Subcutaneous abdominal adipose tissue (tissue), 5 donors: ENCODE data around the gene CLTRN.
"Not testable (repeated sequence)": the region's sequence is repeated elsewhere in the genome, so short reads cannot be mapped to it uniquely, and the experiment has no call there.

Experiments used
- H3K27ac ChIP-seq: one replicate; pipeline ENCODE4 v1.7.0; 2013; ENCODE audit warnings: low read depth, mild to moderate bottlenecking, inconsistent platforms, low read length, moderate library complexity
- H3K27me3 ChIP-seq, 5 donors: one replicate each; pipeline ENCODE4 v1.7.0; 2013; ENCODE audit warnings: low read length in 5 of 5, inconsistent platforms in 1 of 5; ENCODE audit not compliant: control insufficient read depth in 5 of 5, insufficient read depth in 4 of 5
- H3K36me3 ChIP-seq, 5 donors: one replicate each; pipeline ENCODE4 v1.7.0; 2013; ENCODE audit warnings: low read length in 5 of 5; ENCODE audit not compliant: control insufficient read depth in 5 of 5, insufficient read depth in 5 of 5
- H3K4me1 ChIP-seq, 5 donors: one replicate each; pipeline ENCODE4 v1.7.0; 2013; ENCODE audit warnings: low read length in 5 of 5, mild to moderate bottlenecking in 3 of 5, moderate library complexity in 1 of 5; ENCODE audit not compliant: control insufficient read depth in 5 of 5, insufficient read depth in 5 of 5
- H3K4me3 ChIP-seq, 5 donors: one replicate each; pipeline ENCODE4 v1.7.0; 2013; ENCODE audit warnings: low read length in 5 of 5, low read depth in 1 of 5
- H3K9ac ChIP-seq, 5 donors: one replicate each; pipeline ENCODE4 v1.7.0; 2013; ENCODE audit warnings: low read length in 5 of 5, mild to moderate bottlenecking in 4 of 5, moderate library complexity in 3 of 5
- H3K9me3 ChIP-seq, 5 donors: one replicate each; pipeline ENCODE4 v1.7.0; 2013; ENCODE audit warnings: low read length in 5 of 5; ENCODE audit not compliant: control insufficient read depth in 5 of 5
- donor health status: healthy.
- donor health status: healthy.
- donor health status: healthy.
- donor health status: healthy.
- donor health status: healthy.

Gene CLTRN

DNA sequence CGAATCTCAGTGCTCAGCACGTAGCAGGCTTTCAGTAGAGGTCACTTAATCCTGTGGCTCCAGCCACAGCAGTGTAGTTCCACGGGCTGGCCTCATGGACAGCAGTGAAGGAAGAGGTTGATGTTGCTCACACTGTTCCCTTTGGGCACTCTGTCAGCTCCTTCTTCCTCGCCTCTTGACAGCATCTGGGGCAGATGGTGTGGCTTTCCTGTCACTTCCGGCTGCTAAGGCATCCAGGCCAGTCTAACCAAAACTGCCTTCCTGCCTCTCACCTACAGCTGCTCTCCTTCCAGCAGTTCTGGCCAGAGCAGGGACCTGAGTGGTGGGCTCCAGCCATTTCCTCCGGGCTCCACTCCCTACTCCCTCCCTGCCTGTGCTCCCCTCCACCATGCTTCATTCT, 9.8 kb downstream of the CLTRN start:
- not testable (repeated sequence) for H3K27ac ChIP-seq, H3K4me1 ChIP-seq, H3K9ac ChIP-seq, H3K9me3 ChIP-seq, H3K4me3 ChIP-seq, H3K36me3 ChIP-seq
- peaks cover 0 to 28% (median 19%) of the 10 kb centered on the region in 5 donors for H3K27me3 ChIP-seq

DNA sequence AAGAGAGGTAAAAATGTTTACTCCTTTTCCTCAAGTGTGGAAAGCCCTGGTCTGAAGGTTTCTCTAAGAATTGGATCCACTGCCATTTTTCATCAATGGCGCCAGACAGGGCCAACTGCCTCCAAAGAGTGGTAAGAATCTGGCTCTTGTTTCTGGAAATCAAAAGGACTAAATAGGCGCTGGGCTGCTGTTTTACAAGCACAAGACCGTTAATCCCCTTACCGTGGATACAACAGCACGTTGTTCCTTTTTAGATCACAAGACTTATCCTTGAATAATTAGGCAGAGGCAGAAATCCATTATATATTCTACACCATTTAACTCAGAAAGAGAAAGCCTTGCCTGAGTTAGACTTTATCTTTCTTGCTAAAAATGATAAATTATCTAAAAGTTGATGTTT, 10.6 kb downstream of the CLTRN start:
- no peaks in the 10 kb centered on the region for H3K4me1 ChIP-seq
- no peak overlapping the region for H3K9ac ChIP-seq
- H3K4me3 ChIP-seq, result no peak overlapping the region
- H3K36me3 ChIP-seq, result no peaks in the 10 kb centered on the region
- peaks cover 0 to 28% (median 21%) of the 10 kb centered on the region in 5 donors for H3K27me3 ChIP-seq
- H3K27ac ChIP-seq, result no peak overlapping the region
- H3K9me3 ChIP-seq, result no peaks in the 10 kb centered on the region

DNA sequence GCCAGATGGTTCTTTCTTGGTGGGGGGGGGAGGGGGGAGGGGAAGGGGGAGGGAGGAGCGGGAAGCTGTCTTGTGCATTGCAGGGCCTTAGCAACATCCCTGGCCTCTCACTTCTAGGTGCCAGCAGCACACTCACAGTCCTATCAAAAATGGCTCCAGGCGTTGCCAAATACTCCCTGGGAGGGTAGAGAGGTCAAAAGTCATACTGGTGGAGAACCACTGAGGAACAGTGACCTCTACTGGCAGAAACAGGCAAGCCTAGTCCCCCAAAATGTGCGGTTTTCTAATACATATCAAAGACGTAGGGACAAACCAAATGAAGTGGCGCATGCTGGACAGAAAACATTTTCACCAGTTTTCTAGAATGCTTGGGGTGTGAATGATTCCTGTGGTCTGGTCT, 17.1 kb downstream of the CLTRN start:
- not testable (repeated sequence) for H3K9ac ChIP-seq, H3K9me3 ChIP-seq, H3K4me3 ChIP-seq, H3K4me1 ChIP-seq, H3K27ac ChIP-seq, H3K36me3 ChIP-seq
- peaks cover 0 to 15% (median 3%) of the 10 kb centered on the region in 5 donors for H3K27me3 ChIP-seq

DNA sequence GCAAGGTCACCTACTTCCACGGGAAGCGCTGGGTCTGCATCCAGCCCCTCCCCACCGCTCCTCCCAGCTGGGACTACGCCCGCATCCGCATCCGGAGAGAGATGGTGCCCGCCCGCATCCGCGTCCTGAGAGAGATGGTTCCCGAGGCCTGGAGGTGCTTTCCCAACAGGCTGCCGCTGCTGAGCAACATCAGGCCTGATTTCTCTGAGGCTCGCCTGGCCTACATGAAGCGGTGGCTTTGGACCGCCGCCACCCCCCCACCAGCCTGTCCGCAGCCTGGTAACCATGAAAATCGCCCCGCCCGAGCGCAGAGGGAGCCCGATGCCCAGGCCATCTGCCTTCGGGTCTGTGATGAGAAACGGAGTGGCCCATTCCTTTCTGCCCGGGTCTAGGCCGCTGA, 18.1 kb downstream of the CLTRN start:
- Histone ChIP-seq H3K9me3 (no peaks in the 10 kb centered on the region), H3K27ac (no peak overlapping the region), H3K4me3 (no peak overlapping the region), H3K9ac (no peak overlapping the region), H3K4me1 (no peaks in the 10 kb centered on the region), H3K27me3 (peaks cover 0 to 20% (median 3%) of the 10 kb centered on the region in 5 donors), H3K36me3 (no peaks in the 10 kb centered on the region)

DNA sequence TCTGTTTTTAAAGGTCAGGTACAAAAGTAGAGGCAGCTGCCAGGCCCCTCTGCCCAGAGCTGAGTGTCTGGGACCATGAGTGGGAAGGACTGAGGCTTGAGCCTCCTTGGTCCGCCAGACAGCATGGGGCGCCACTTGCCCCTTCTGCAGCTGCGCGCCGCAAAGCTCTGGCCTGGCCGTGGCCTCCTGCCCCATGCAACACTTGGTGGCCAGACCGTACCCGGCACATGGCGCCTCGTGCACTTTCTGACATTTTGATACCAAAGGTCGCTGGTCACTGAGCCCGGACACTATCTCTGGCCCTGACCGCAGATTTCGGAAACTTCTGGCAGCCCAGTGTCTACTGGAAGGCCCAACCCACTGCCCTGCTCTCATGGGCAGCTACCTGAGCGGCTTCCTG, 18.6 kb downstream of the CLTRN start:
- Histone ChIP-seq H3K4me1 (no peaks in the 10 kb centered on the region), H3K4me3 (no peak overlapping the region), H3K27ac (no peak overlapping the region), H3K9me3 (no peaks in the 10 kb centered on the region), H3K9ac (no peak overlapping the region), H3K36me3 (no peaks in the 10 kb centered on the region), H3K27me3 (peaks cover 0 to 20% (median 3%) of the 10 kb centered on the region in 5 donors)

DNA sequence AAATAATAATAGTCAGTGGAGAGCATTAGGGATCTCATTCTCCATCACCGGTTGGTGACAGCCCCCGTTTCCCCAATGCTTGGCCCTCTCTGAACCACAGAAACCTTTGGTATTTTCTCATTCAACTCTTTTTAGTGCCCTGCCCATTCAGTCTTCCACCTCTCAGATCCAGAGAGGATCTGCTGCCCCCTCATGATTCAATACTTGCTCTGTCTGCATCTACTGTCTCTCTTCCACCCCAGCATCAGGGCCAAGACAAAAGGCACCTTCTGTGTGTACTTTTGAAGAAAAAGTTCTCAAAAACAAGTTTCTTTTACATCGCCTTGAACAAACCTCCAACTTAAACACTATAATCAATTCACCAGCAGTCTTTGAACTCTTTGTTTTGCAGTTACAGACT, 19.3 kb downstream of the CLTRN start:
- Histone ChIP-seq H3K9ac (no peak overlapping the region), H3K27me3 (peaks cover 0 to 20% (median 3%) of the 10 kb centered on the region in 5 donors), H3K4me1 (no peaks in the 10 kb centered on the region)

DNA sequence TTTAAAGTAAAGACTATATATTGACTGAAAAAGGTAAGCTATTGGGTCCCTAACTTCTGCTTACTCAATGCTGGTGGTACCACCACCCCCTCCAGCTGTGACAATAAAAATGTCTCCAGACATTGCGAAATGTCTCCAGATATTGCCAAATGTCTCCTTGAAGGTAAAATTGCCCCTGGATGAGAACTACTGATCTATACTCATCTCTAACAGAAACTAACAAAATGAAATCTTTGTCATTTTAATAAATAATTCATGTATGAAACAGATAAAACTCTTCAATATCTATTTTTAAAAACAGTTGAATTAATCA, 20.1 kb downstream of the CLTRN start:
- H3K4me1 ChIP-seq, result no peaks in the 10 kb centered on the region
- H3K9me3 ChIP-seq, result no peaks in the 10 kb centered on the region
- no peak overlapping the region for H3K4me3 ChIP-seq
- H3K27me3 ChIP-seq, result peaks cover 0 to 20% (median 3%) of the 10 kb centered on the region in 5 donors
- no peak overlapping the region for H3K27ac ChIP-seq
- H3K36me3 ChIP-seq, result no peaks in the 10 kb centered on the region
- no peak overlapping the region for H3K9ac ChIP-seq

More for the DNA sequence above, 19.3 kb downstream of the CLTRN start:
- no peak overlapping the region for H3K27ac ChIP-seq
- no peaks in the 10 kb centered on the region for H3K36me3 ChIP-seq
- H3K9me3 ChIP-seq, result no peaks in the 10 kb centered on the region
- H3K4me3 ChIP-seq, result no peak overlapping the region

DNA sequence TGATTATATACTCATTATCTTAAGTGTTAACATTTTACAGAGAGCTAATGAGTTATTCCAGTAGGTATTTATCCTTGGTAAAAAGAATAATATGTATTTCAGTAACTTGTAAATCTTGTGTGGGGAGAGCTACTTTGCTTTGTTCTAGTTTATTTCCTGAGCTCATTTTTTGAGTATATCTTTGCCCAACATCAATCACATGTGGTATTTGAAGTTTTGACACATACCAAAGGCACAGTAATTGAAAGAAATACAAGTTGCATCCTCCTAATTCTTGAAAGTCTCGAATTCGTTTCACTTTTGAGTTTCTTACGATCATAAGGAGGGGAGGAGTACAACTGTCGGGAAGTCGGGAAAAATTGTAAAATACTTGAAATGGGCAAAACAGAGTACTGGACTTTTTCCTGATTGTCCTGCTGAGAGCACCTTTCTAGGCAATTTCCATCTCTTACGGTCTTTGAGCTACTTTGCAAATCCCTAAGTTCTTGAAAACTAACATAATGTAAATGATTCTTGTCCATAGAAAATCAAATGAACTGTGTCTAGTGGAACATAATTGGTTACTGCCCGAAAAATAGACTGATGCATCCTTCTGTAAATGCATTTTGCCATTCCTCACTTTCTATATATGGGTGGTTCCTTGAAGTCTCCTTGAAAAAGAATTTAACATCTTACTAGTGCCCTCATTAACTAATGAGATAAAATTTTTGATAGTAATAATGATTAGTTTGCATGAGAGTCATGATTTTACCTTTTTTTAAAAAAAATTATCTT, 20.6 kb downstream of the CLTRN start:
- H3K27me3 ChIP-seq, result peaks cover 0 to 18% (median 2%) of the 10 kb centered on the region in 5 donors
- no peaks in the 10 kb centered on the region for H3K9me3 ChIP-seq
- H3K9ac ChIP-seq, result no peak overlapping the region
- no peaks in the 10 kb centered on the region for H3K36me3 ChIP-seq
- no peak overlapping the region for H3K27ac ChIP-seq
- no peak overlapping the region for H3K4me3 ChIP-seq
- H3K4me1 ChIP-seq, result no peaks in the 10 kb centered on the region

DNA sequence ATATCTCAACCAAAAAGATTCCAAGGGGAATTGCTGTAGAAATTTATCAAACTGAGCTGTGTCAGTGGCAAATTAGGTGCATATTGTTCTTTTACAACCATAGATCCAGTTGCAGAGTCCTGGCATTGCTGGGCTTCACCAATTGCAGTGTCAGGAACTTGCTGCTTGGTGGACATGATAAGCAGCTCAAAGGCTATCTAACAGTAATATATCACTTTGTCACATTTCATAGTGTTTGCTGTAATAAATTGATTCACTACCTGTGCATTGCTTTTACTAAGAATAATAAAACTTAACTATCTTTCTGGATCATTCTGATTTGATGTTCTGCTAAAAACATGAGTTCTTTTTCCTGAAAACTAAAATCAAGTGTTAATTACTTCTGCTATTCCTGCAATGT, 33.0 kb downstream of the CLTRN start:
- no peak overlapping the region for H3K9ac ChIP-seq
- peaks cover 0 to 3% (median 0%) of the 10 kb centered on the region in 5 donors for H3K9me3 ChIP-seq
- no peak overlapping the region for H3K4me3 ChIP-seq
- no peaks in the 10 kb centered on the region for H3K36me3 ChIP-seq
- H3K27me3 ChIP-seq, result peaks cover 0 to 22% (median 3%) of the 10 kb centered on the region in 5 donors
- H3K27ac ChIP-seq, result no peak overlapping the region
- H3K4me1 ChIP-seq, result no peaks in the 10 kb centered on the region

DNA sequence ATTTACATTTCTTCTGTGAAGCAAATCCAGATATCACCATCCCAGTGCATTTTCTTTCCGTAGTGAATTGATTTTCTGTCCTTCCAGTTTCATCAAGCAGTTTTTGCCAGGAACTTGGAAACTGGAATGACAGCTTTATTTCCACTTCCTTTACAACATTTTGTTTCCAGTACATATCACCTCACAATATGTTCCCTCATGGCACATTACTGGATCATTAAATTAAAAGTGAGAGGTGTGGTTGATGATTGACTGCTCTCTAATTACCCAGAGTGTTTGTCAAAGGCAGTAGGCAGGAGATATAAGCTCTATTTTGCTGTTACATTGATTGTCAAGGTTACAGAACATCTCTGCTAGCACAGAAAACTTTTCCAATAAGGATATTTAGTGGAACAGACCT, 41.6 kb downstream of the CLTRN start:
- Histone ChIP-seq H3K4me1 (no peaks in the 10 kb centered on the region), H3K9ac (no peak overlapping the region), H3K9me3 (no peaks in the 10 kb centered on the region), H3K27me3 (peaks cover 4 to 13% (median 6%) of the 10 kb centered on the region in 5 donors), H3K36me3 (no peaks in the 10 kb centered on the region), H3K27ac (no peak overlapping the region), H3K4me3 (no peak overlapping the region)
